Common myeloid progenitor, CD34-positive (primary cell): ENCODE results near the gene PDE2A.

Experiments
- CTCF ChIA-PET: fragments of 350-600 bp; sonication (Branson Sonifier 250); formaldehyde crosslinking; loops from one replicate; lab custom pipeline; 2021; ENCODE audit warnings: antibody characterized with exemption; lab: Charles Lee
- POLR2A ChIA-PET: fragments of 350-600 bp; sonication (Branson Sonifier 250); formaldehyde crosslinking; loops from one replicate; lab custom pipeline; 2021; ENCODE audit warnings: antibody characterized with exemption; lab: Charles Lee
- DNase-seq, 3 donors: peaks; one replicate each; pipeline versions ENCODE4 v3.0.0 to v3.0.0-alpha.2; 2013
- H3K27ac ChIP-seq, 2 experiments: 1 replicate in 1 of 2; 2 replicates in 1 of 2; pipeline ENCODE4 v1.7.0; 2013; ENCODE audit warnings: inconsistent platforms in 2 of 2, low read length in 2 of 2, mild to moderate bottlenecking in 2 of 2, low read depth in 1 of 2, moderate library complexity in 1 of 2; ENCODE audit not compliant: severe bottlenecking in 2 of 2, insufficient read depth in 1 of 2, poor library complexity in 1 of 2
- H3K27me3 ChIP-seq, 5 experiments: replicated peaks in 2 of 5; 1 replicate in 3 of 5; 2 replicates in 2 of 5; pipeline versions ENCODE4 v1.6.1 to v1.7.0; 2013; ENCODE audit warnings: low read length in 4 of 5, mild to moderate bottlenecking in 2 of 5, moderate library complexity in 2 of 5, inconsistent platforms in 1 of 5; ENCODE audit not compliant: insufficient read depth in 5 of 5, control insufficient read depth in 4 of 5
- H3K36me3 ChIP-seq, 4 experiments: 1 replicate in 2 of 4; 2 replicates in 2 of 4; pipeline versions ENCODE4 v1.6.1 to v1.7.0; 2013; ENCODE audit warnings: low read length in 3 of 4, control low read depth in 1 of 4, mild to moderate bottlenecking in 1 of 4; ENCODE audit not compliant: control insufficient read depth in 4 of 4, insufficient read depth in 4 of 4
- H3K4me1 ChIP-seq, 4 experiments: 1 replicate in 3 of 4; 2 replicates in 1 of 4; pipeline versions ENCODE4 v1.6.1 to v1.7.1; 2013; ENCODE audit warnings: low read length in 3 of 4, mild to moderate bottlenecking in 3 of 4, control low read depth in 1 of 4, inconsistent platforms in 1 of 4, moderate library complexity in 1 of 4; ENCODE audit not compliant: control insufficient read depth in 4 of 4, insufficient read depth in 4 of 4; ENCODE audit errors: control extremely low read depth in 1 of 4
- H3K4me3 ChIP-seq, 7 experiments: 1 replicate in 4 of 7; 2 replicates in 3 of 7; pipeline versions ENCODE4 v1.5.1 to v1.7.0; 2013; ENCODE audit warnings: mild to moderate bottlenecking in 7 of 7, low read length in 6 of 7, moderate library complexity in 6 of 7, inconsistent platforms in 2 of 7, low read depth in 2 of 7, control low read depth in 1 of 7; ENCODE audit not compliant: insufficient read depth in 4 of 7, control insufficient read depth in 1 of 7; ENCODE audit errors: extremely low read depth in 1 of 7
- H3K9me3 ChIP-seq, 5 experiments: 1 replicate in 4 of 5; 2 replicates in 1 of 5; pipeline versions ENCODE4 v1.6.1 to v1.7.1; 2013; ENCODE audit warnings: low read length in 4 of 5, mild to moderate bottlenecking in 2 of 5, inconsistent platforms in 1 of 5, low read depth in 1 of 5, moderate library complexity in 1 of 5; ENCODE audit not compliant: control insufficient read depth in 4 of 5, insufficient read depth in 2 of 5; ENCODE audit errors: control extremely low read depth in 1 of 5
- WGBS: methylation state at CpG from one replicate; pipeline ENCODE4 v1.1.5; 2013; ENCODE audit not compliant: insufficient coverage; 5-methylcytosine and 5-hydroxymethylcytosine counted together

Gene PDE2A

DNA sequence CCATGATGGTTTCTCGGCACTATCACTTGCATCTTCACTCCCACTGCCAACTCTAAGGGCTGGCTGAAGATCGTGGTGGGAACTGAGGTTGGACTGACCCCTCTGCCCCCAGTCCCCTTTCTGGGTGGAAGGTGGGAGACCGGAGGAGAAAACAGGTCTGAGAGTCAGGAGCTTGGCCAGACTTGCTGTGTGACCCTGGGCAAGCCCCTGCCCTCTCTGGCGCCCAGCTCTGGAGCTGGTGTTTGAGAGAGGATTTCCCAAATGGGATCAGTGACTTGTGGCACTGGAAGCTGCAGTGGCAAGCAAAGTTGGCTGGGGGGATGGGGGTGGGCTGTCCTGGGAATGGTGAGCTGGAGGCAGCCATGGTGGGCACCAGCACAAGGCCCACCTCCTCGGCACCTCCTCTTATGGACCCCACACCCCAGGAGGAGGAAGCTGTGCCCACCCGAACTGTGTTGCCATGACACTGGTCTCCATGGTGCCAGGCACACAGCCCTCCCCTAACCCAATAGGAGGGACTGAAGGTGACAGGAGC, 6.5 kb upstream of the PDE2A start:
- WGBS: 73% methylated on average over 5 of the region's 6 CpGs
- peaks cover 0 to 3% (median 0%) of the 10 kb centered on the region in 4 experiments for H3K4me1 ChIP-seq
- H3K36me3 ChIP-seq: peaks cover 0 to 24% (median 7%) of the 10 kb centered on the region in 4 experiments
- POLR2A ChIA-PET: no interaction called here
- no peak for DNase-seq
- no peaks in the 10 kb centered on the region for H3K9me3 ChIP-seq
- H3K27ac ChIP-seq: no peak overlapping the region
- H3K4me3 ChIP-seq: no peak overlapping the region
- CTCF ChIA-PET: interaction anchor here (0.9 to 10.2 kb wide), 8 partner anchors 9 to 210 kb away, joined by 3 to 90 read pairs (median 6); no protein-coding TSS in a partner anchor
- H3K27me3 ChIP-seq: peaks cover 2 to 47% (median 22%) of the 10 kb centered on the region in 5 experiments

DNA sequence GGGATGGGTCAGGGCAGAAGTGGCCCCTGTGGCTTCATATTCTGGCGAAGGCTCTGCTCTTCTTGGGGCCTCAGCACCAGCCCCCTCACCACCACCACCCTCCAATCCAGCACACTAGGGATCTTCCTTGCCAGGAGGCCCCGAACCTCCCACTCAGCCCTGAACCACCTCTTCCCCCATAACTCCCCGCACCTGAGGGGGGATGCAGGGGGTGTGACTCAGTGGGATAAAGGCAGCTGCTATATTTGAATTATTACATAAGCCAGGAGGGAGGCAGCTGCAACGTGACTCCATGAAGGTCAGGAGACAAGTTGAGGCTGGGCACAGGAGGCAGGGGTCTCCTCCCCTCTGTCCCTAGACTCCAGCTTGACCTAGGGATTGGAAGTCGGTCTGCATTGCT, 5.6 kb upstream of the PDE2A start:
- H3K4me3 ChIP-seq: no peak overlapping the region
- 74% methylated on average over 3 of the region's 5 CpGs for WGBS
- no peaks in the 10 kb centered on the region for H3K9me3 ChIP-seq
- no peak overlapping the region for H3K27ac ChIP-seq
- CTCF ChIA-PET: interaction anchor here (1.2 to 10.2 kb wide), 2 partner anchors 52 to 91 kb away, joined by 3 to 90 read pairs; no protein-coding TSS in a partner anchor
- H3K36me3 ChIP-seq: peaks cover 0 to 16% (median 6%) of the 10 kb centered on the region in 4 experiments
- no peak for DNase-seq
- peaks cover 0 to 3% (median 0%) of the 10 kb centered on the region in 4 experiments for H3K4me1 ChIP-seq
- peaks cover 2 to 55% (median 24%) of the 10 kb centered on the region in 5 experiments for H3K27me3 ChIP-seq
- POLR2A ChIA-PET: no interaction called here

DNA sequence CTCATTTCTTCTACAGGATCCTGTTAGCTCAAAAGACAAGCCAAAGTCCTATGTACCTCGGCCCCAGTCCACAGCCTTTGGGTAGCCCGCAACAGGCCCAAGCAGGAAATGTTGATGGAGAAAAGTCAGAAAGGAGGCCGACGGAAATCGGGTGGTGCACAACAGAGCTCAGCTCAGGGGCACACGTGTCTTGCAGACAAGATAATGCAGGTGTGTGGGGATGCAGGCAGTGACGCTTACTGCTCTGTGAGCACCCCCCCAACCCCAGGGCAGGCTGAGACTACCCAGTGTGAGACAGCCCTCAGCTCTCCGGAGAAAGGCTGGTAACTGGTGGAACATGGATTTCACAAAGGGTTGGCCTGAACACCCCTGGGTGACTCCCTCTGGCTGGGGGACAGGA, 4.3 kb upstream of the PDE2A start:
- DNase-seq: no peak
- Histone ChIP-seq H3K9me3 (no peaks in the 10 kb centered on the region), H3K4me3 (no peak overlapping the region), H3K36me3 (peaks cover 0 to 5% (median 1%) of the 10 kb centered on the region in 4 experiments), H3K27me3 (peaks cover 2 to 68% (median 28%) of the 10 kb centered on the region in 5 experiments), H3K27ac (no peak overlapping the region), H3K4me1 (peaks cover 0 to 3% (median 0%) of the 10 kb centered on the region in 4 experiments)
- ChIA-PET CTCF (interaction anchor here (1.7 to 10.2 kb wide), 2 partner anchors 10 to 90 kb away, joined by 5 to 90 read pairs; no protein-coding TSS in a partner anchor), POLR2A (no interaction called here)
- 86% methylated on average over 6 of the region's 8 CpGs for WGBS

DNA sequence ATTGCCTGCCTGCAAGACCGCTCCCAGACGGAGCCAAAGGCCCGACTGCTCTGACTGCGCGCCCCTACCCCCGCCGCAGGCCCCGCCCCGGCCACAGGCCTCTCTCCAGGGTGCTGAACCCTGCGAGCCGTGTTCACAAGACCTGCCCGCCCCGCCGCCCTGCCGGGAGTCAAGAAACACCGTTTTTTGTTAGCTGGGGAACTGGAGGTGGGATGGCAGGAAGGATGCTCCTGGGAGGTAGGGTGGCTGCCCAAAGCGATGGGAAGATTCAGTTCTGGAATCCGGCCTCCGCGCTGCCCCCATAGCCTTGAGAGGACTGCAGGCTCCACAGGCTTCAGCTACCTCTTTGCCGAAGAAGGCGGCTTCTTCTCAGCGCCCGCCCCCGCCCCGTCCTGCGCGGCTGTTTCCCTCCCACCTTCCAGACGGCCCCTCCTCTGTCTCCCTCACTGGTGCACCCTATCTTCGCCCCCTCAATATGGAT, 2.7 kb upstream of the PDE2A start:
- POLR2A ChIA-PET: no interaction called here
- no peaks in the 10 kb centered on the region for H3K9me3 ChIP-seq
- 4% methylated on average over 28 of the region's 30 CpGs for WGBS
- CTCF ChIA-PET: interaction anchor here (1.2 to 10.2 kb wide), 4 partner anchors 8 to 88 kb away, joined by 3 to 90 read pairs (median 10); no protein-coding TSS in a partner anchor
- peaks cover 2 to 80% (median 35%) of the 10 kb centered on the region in 5 experiments for H3K27me3 ChIP-seq
- DNase-seq: peak; percentile 56 to 80 (median 78)
- H3K36me3 ChIP-seq: no peaks in the 10 kb centered on the region
- no peak overlapping the region for H3K27ac ChIP-seq
- no peak overlapping the region for H3K4me3 ChIP-seq
- H3K4me1 ChIP-seq: peaks cover 0 to 3% (median 0%) of the 10 kb centered on the region in 4 experiments

DNA sequence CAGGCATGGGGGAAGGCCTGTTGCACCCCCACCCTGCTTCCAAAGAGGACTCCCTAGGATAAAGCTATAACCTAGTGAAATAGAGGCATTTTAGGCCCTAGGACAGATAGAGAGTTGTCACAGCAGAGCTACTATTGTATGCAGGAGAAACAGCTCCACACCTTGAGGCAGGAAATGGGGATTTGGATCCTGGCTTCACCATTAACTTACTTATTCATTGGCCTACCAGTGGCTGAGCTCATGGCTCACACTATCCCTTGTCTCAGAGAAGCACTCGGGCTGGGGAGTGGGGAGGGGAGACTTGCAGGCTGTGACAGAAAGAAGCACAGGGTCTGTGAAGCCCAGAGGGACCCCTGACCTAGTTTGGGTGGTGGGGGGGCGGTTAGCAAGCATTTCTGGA, 999 bp upstream of the PDE2A start:
- ChIA-PET CTCF (interaction anchor here (1.4 to 2.7 kb wide), 3 partner anchors 9 to 66 kb away, joined by 5 to 15 read pairs (median 6); no protein-coding TSS in a partner anchor), POLR2A (no interaction called here)
- Histone ChIP-seq H3K27ac (no peak overlapping the region), H3K4me1 (peaks cover 0 to 3% (median 0%) of the 10 kb centered on the region in 4 experiments), H3K36me3 (no peaks in the 10 kb centered on the region), H3K4me3 (no peak overlapping the region), H3K9me3 (no peaks in the 10 kb centered on the region), H3K27me3 (peaks cover 2 to 95% (median 35%) of the 10 kb centered on the region in 5 experiments)
- no peak for DNase-seq
- no CpG with 5 or more reads among the region's 2 CpGs for WGBS

DNA sequence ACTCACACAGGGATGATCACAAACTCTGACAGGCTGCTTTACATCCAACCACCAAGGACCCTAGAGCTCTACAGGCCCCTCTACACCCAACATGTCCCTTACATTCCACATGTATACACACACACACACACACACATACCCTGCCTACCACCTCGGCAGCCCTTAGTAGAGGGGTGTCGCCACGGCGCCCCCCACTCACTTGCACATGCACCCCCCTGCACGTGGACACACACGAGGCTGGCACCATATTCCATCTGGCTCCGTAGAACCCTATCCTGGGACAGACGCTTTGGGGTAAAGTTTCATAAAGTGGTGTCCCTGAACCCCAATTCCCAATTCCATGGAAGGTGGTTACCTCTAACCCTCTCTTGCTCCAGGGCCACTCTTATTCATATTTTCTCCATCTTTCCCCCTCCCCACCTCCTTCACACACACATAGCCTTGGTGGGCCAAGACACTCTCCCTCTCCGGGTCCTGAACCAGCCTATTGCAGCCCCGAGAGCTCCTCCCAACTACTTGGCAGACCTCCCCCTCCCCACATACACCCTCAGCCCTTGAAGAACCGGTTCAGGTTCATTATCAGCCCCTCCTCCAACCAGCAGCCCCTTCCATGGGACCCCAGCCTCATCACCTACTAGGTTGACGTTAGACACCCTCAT, 809 bp downstream of the PDE2A start:
- peaks cover 2 to 93% (median 40%) of the 10 kb centered on the region in 5 experiments for H3K27me3 ChIP-seq
- no peaks in the 10 kb centered on the region for H3K36me3 ChIP-seq
- H3K27ac ChIP-seq: no peak overlapping the region
- ChIA-PET CTCF (interaction anchor here (0.8 to 2.5 kb wide), 2 partner anchors 11 to 176 kb away, joined by 3 to 7 read pairs; no protein-coding TSS in a partner anchor), POLR2A (no interaction called here)
- H3K4me3 ChIP-seq: no peak overlapping the region
- peak; percentile 13 to 61 (median 58) for DNase-seq
- H3K9me3 ChIP-seq: no peaks in the 10 kb centered on the region
- H3K4me1 ChIP-seq: peaks cover 0 to 3% (median 0%) of the 10 kb centered on the region in 4 experiments
- WGBS: 2% methylated on average over 4 of the region's 12 CpGs
